SK-N-SH (cell line): ENCODE results near the gene MPST. TPM values are rescaled to one million over a fixed set of nuclear protein-coding genes. Genes with fewer than 3 reads are reported as not detected.

Experiments used
- CTCF ChIA-PET: fragments of 300-600, 350-600 bp; formaldehyde crosslinking; extraction: SDS; loops from one replicate; lab custom pipeline; 2021; lab: Yijun Ruan, JAX
- POLR2A ChIA-PET: fragments of 350-600 bp; sonication (Branson Sonifier 250); formaldehyde crosslinking; extraction: SDS; loops from one replicate; lab custom pipeline; 2020; ENCODE audit warnings: antibody characterized with exemption, inconsistent platforms; lab: Yijun Ruan, JAX
- DNase-seq: peaks from one replicate; pipeline ENCODE4 v3.0.0; 2012
- H2AFZ ChIP-seq: fragments of 200-600 bp; sonication (generic); 2 replicates; pipeline ENCODE4 v1.8.1; 2016; ENCODE audit warnings: antibody characterized with exemption, mild to moderate bottlenecking, low read depth
- H3F3A ChIP-seq: fragments of 200-600 bp; sonication (generic); replicated peaks from 2 replicates; pipeline ENCODE3; 2016; ENCODE audit warnings: antibody characterized with exemption, mild to moderate bottlenecking; ENCODE audit not compliant: insufficient read depth
- H3K27ac ChIP-seq, 2 experiments: fragments of 200-500 bp in 1 of 2; fragments of 200-600 bp in 1 of 2; sonication (Bioruptor generic) in 1 of 2; sonication (generic), shearing (Covaris generic) in 1 of 2; 2 replicates each; pipeline versions ENCODE4 v1.5.1 to v1.6.1; 2014 to 2016; ENCODE audit warnings: low read depth in 2 of 2, inconsistent platforms in 1 of 2, low read length in 1 of 2, mild to moderate bottlenecking in 1 of 2, mixed read lengths in 1 of 2
- H3K27me3 ChIP-seq: fragments of 200-600 bp; sonication (generic), shearing (Covaris generic); 2 replicates; pipeline ENCODE4 v1.6.1; 2016; ENCODE audit warnings: mixed run types; ENCODE audit not compliant: insufficient read depth
- H3K36me3 ChIP-seq, 2 experiments: fragments of 200-500 bp in 1 of 2; fragments of 200-600 bp in 1 of 2; sonication (Bioruptor generic) in 1 of 2; sonication (generic) in 1 of 2; replicated peaks in 1 of 2; 2 replicates each; pipeline versions ENCODE3 to v1.5.1; 2014 to 2016; ENCODE audit warnings: low read length in 1 of 2, mild to moderate bottlenecking in 1 of 2; ENCODE audit not compliant: insufficient read depth in 2 of 2, control insufficient read depth in 1 of 2
- H3K4me1 ChIP-seq, 2 experiments: fragments of 200-500 bp in 1 of 2; fragments of 200-600 bp in 1 of 2; sonication (Bioruptor generic) in 1 of 2; sonication (generic), shearing (Covaris generic) in 1 of 2; 2 replicates each; pipeline versions ENCODE4 v1.5.1 to v1.6.1; 2014 to 2016; ENCODE audit warnings: low read depth in 1 of 2, low read length in 1 of 2, mixed run types in 1 of 2; ENCODE audit not compliant: insufficient read depth in 2 of 2, control insufficient read depth in 1 of 2
- H3K4me2 ChIP-seq: fragments of 200-600 bp; sonication (generic), shearing (Covaris generic); 2 replicates; pipeline ENCODE4 v1.6.1; 2017; ENCODE audit warnings: mixed run types
- H3K4me3 ChIP-seq, 2 experiments: fragments of 200-500 bp in 1 of 2; fragments of 200-600 bp in 1 of 2; sonication (Bioruptor generic) in 1 of 2; sonication (generic), shearing (Covaris generic) in 1 of 2; 2 replicates each; pipeline versions ENCODE4 v1.5.1 to v1.8.1; 2014 to 2016; ENCODE audit warnings: low read depth in 2 of 2, inconsistent platforms in 1 of 2, low read length in 1 of 2, mild to moderate bottlenecking in 1 of 2, mixed read lengths in 1 of 2, moderate library complexity in 1 of 2
- H3K79me2 ChIP-seq: fragments of 200-600 bp; sonication (generic); 2 replicates; pipeline ENCODE4 v1.8.1; 2017; ENCODE audit warnings: mild to moderate bottlenecking; ENCODE audit not compliant: insufficient read depth
- H3K9ac ChIP-seq: fragments of 200-600 bp; sonication (generic); 2 replicates; pipeline ENCODE4 v1.6.1; 2017; ENCODE audit warnings: mixed run types
- H3K9me2 ChIP-seq: fragments of 200-600 bp; sonication (generic); 2 replicates; pipeline ENCODE4 v1.6.1; 2017; ENCODE audit warnings: mixed run types
- H3K9me3 ChIP-seq: fragments of 200-600 bp; sonication (generic); 2 replicates; pipeline ENCODE4 v1.6.1; 2017; ENCODE audit warnings: mixed run types, mild to moderate bottlenecking, moderate library complexity
- H4K20me1 ChIP-seq: fragments of 200-600 bp; sonication (generic); 2 replicates; pipeline ENCODE4 v1.6.1; 2017; ENCODE audit warnings: mild to moderate bottlenecking, mixed run types; ENCODE audit not compliant: insufficient read depth
- CHD2 ChIP-seq: fragments of 150-350 bp; IDR thresholded peaks from 2 replicates; pipeline ENCODE4 v1.6.1; 2018; ENCODE audit warnings: low read length; ENCODE audit not compliant: partially characterized antibody
- ELF1 ChIP-seq: IDR thresholded peaks from 2 replicates; pipeline ENCODE4 v1.4.0; 2012
- EP300 ChIP-seq, 2 experiments: IDR thresholded peaks; 2 replicates each; pipeline versions ENCODE4 v1.4.0 to v1.6.1; 2012; ENCODE audit warnings: borderline replicate concordance in 1 of 2, low read depth in 1 of 2, low read length in 1 of 2
- EZH2phosphoT487 ChIP-seq: fragments of 200-600 bp; sonication (generic); IDR thresholded peaks from 2 replicates; pipeline ENCODE4 v1.6.1; 2017; ENCODE audit warnings: low read depth, mixed run types, mild to moderate bottlenecking, antibody characterized with exemption, moderate library complexity, borderline replicate concordance
- FOXJ3 ChIP-seq: sonication (generic); formaldehyde crosslinking; IDR thresholded peaks from 2 replicates; pipeline ENCODE4 v1.5.1; 2020; ENCODE audit warnings: mild to moderate bottlenecking, missing genetic modification reagents
- GATA2 ChIP-seq: sonication (generic); formaldehyde crosslinking; IDR thresholded peaks from 2 replicates; pipeline ENCODE4 v1.5.0; 2020; ENCODE audit warnings: mild to moderate bottlenecking, missing genetic modification reagents
- JUND ChIP-seq: IDR thresholded peaks from 2 replicates; pipeline ENCODE4 v1.4.0; 2012
- MEF2A ChIP-seq: IDR thresholded peaks from 2 replicates; pipeline ENCODE4 v1.4.0; 2012; ENCODE audit warnings: low read depth, borderline replicate concordance
- MXI1 ChIP-seq: IDR thresholded peaks from 2 replicates; pipeline ENCODE4 v1.6.1; 2012; ENCODE audit warnings: mild to moderate bottlenecking, low read depth, low read length, improper control_type of control experiment
- NFIC ChIP-seq: IDR thresholded peaks from 2 replicates; pipeline ENCODE4 v1.4.0; 2012; ENCODE audit warnings: borderline replicate concordance
- NRF1 ChIP-seq: IDR thresholded peaks from 2 replicates; pipeline ENCODE4 v1.6.1; 2012; ENCODE audit warnings: low read depth, mild to moderate bottlenecking, low read length
- POLR2AphosphoS5 ChIP-seq: IDR thresholded peaks from 2 replicates; pipeline ENCODE4 v1.6.1; 2012; ENCODE audit warnings: low read depth, low read length
- RAD21 ChIP-seq: IDR thresholded peaks from 2 replicates; pipeline ENCODE4 v1.6.1; 2012; ENCODE audit warnings: mild to moderate bottlenecking, low read length
- RCOR1 ChIP-seq: fragments of 150-350 bp; IDR thresholded peaks from 2 replicates; pipeline ENCODE4 v1.6.1; 2017; ENCODE audit warnings: antibody characterized with exemption, low read length
- RFX5 ChIP-seq: IDR thresholded peaks from 2 replicates; pipeline ENCODE4 v1.6.1; 2012; ENCODE audit warnings: mild to moderate bottlenecking, improper control_type of control experiment, low read length
- RXRA ChIP-seq: IDR thresholded peaks from 2 replicates; pipeline ENCODE4 v1.4.0; 2012; ENCODE audit warnings: low read depth, mild to moderate bottlenecking, borderline replicate concordance
- TAF1 ChIP-seq: IDR thresholded peaks from 2 replicates; pipeline ENCODE4 v1.6.1; 2012; ENCODE audit warnings: low read depth, mild to moderate bottlenecking, low read length, moderate library complexity, borderline replicate concordance
- TEAD4 ChIP-seq: IDR thresholded peaks from 2 replicates; pipeline ENCODE4 v1.4.0; 2012; ENCODE audit warnings: mild to moderate bottlenecking, borderline replicate concordance; ENCODE audit not compliant: insufficient read depth
- YY1 ChIP-seq: IDR thresholded peaks from 2 replicates; pipeline ENCODE4 v1.4.0; 2012; ENCODE audit warnings: low read depth, mild to moderate bottlenecking
- WGBS: methylation state at CpG from one replicate; pipeline ENCODE4 v1.1.6; 2017; ENCODE audit warnings: low lambda C conversion rate; 5-methylcytosine and 5-hydroxymethylcytosine counted together
- polyA plus RNA-seq, 3 experiments: library from polyadenylated mRNA; depleted of rRNA; stranded (reverse); fragments of >200 nt; gene quantifications; 2 replicates each; pipeline ENCODE4 v1.2.3, GENCODE V29; 2012
- TF ChIP-seq, protein P1 (sequence below): fragments of 150-350 bp; IDR thresholded peaks from 2 replicates; pipeline ENCODE4 v1.6.1; 2016; ENCODE audit warnings: mild to moderate bottlenecking, low read depth, low read length
- TF ChIP-seq, protein P2 (sequence below): fragments of 150-350 bp; IDR thresholded peaks from 2 replicates; pipeline ENCODE4 v1.6.1; 2017; ENCODE audit warnings: antibody characterized with exemption, low read length, low read depth, borderline replicate concordance
- TF ChIP-seq, protein P3 (sequence below): IDR thresholded peaks from 2 replicates; pipeline ENCODE4 v1.4.0; 2012; ENCODE audit warnings: low read depth, borderline replicate concordance

MPST gene
- polyA plus RNA-seq, 1 of the 3 experiments (the other 2 are of a cell fraction): 60.4 TPM

DNA sequence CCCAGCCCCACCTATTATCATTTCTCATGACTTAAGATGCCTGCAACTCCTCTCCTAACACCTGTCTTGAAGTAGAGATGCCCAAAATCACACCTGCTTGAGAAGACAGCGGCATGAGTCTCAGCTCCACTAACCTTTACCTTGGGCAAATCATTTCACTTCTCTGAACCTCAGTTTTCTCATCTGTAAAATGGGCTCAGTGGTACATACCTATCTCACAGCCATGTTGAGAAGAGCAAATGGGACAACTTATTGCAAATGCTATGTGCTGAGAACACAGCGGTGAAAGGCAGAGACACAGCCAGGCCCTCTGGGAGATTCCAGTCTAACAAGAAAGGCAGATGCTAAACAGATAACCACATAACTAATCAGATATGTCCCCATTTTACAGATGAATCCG lies 8.1 kb upstream of the MPST start (continued):
- TF ChIP-seq NRF1: no peak
- TF ChIP-seq, protein P1, sequence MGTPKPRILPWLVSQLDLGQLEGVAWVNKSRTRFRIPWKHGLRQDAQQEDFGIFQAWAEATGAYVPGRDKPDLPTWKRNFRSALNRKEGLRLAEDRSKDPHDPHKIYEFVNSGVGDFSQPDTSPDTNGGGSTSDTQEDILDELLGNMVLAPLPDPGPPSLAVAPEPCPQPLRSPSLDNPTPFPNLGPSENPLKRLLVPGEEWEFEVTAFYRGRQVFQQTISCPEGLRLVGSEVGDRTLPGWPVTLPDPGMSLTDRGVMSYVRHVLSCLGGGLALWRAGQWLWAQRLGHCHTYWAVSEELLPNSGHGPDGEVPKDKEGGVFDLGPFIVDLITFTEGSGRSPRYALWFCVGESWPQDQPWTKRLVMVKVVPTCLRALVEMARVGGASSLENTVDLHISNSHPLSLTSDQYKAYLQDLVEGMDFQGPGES: no peak
- TF ChIP-seq RAD21: no peak
- TF ChIP-seq JUND: no peak
- no peak for TF ChIP-seq RFX5
- TF ChIP-seq TAF1: no peak

DNA sequence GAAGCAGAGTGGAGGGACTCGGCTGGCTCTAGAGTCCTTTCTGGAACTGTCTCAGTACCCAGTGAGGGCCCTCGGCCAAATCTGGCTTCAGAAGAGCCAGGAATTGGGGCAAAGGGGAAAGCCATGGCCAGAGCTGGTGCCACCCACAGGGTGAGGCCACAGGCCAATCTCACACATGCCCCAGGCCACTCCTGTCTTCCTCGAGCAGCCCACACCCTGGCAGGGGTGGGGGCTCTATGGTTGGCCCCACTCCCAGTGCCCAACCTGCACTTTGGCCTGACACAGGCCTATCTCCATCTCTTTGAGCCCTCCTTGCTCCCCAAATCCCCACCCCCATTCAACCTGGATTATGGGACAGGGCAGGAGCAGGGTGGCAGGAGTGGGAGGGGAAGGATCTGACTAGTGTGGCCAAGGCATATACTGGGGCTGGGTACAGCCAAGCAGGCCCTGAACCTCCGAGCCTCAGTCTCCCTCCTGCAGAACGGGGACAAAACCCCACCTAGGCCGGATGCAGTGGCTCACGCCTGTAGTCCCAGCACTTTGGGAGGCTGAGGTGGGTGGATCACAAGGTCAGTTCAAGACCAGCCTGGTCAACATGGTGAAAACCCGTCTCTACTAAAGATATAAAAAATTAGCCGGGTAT lies 7.2 kb upstream of the MPST start:
- peaks cover 3 to 7% of the 10 kb centered on the region in 2 experiments for H3K36me3 ChIP-seq
- H3K9me2 ChIP-seq: no peaks in the 10 kb centered on the region
- peaks cover 0 to 5% of the 10 kb centered on the region in 2 experiments; a peak in 1 of 4 replicates for H3K4me1 ChIP-seq
- no peak overlapping the region for H3K27ac ChIP-seq
- no peaks in the 10 kb centered on the region for H3F3A ChIP-seq
- TF ChIP-seq EP300 (IDR thresholded peaks at IDR 0.05; ENCODE audit: borderline replicate concordance in 1 of 2, low read depth in 1 of 2, low read length in 1 of 2): no peak
- no peak for TF ChIP-seq TAF1
- TF ChIP-seq, protein P2, sequence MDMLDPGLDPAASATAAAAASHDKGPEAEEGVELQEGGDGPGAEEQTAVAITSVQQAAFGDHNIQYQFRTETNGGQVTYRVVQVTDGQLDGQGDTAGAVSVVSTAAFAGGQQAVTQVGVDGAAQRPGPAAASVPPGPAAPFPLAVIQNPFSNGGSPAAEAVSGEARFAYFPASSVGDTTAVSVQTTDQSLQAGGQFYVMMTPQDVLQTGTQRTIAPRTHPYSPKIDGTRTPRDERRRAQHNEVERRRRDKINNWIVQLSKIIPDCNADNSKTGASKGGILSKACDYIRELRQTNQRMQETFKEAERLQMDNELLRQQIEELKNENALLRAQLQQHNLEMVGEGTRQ: no peak
- no peak for TF ChIP-seq MXI1
- no peak for TF ChIP-seq POLR2AphosphoS5
- TF ChIP-seq MEF2A: no peak
- no peak for TF ChIP-seq CHD2
- no peak for TF ChIP-seq NRF1
- no peak for TF ChIP-seq TEAD4
- TF ChIP-seq RFX5: no peak
- TF ChIP-seq RCOR1: no peak
- TF ChIP-seq RAD21: no peak
- TF ChIP-seq GATA2: no peak
- TF ChIP-seq, protein P3, sequence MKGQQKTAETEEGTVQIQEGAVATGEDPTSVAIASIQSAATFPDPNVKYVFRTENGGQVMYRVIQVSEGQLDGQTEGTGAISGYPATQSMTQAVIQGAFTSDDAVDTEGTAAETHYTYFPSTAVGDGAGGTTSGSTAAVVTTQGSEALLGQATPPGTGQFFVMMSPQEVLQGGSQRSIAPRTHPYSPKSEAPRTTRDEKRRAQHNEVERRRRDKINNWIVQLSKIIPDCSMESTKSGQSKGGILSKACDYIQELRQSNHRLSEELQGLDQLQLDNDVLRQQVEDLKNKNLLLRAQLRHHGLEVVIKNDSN: no peak
- no peak for TF ChIP-seq RXRA
- TF ChIP-seq EZH2phosphoT487: no peak
- TF ChIP-seq FOXJ3 (CRISPR knock-in tag): no peak
- no peak for TF ChIP-seq YY1
- no peak for TF ChIP-seq NFIC
- TF ChIP-seq ELF1: no peak
- H3K9me3 ChIP-seq: no peaks in the 10 kb centered on the region
- H3K9ac ChIP-seq: no peak overlapping the region
- CTCF ChIA-PET: interaction anchor here (1.4 to 1.5 kb wide), 2 partner anchors 10 to 35 kb away, joined by 4 to 7 read pairs; no protein-coding TSS in a partner anchor
- H2AFZ ChIP-seq: no peak overlapping the region
- H3K4me2 ChIP-seq: no peak overlapping the region
- no peaks in the 10 kb centered on the region for H3K27me3 ChIP-seq
- POLR2A ChIA-PET: no interaction called here
- H4K20me1 ChIP-seq: no peaks in the 10 kb centered on the region
- H3K4me3 ChIP-seq: no peak overlapping the region
- no peak for DNase-seq
- no peaks in the 10 kb centered on the region for H3K79me2 ChIP-seq
- 100% methylated on average over 5 of the region's 9 CpGs for WGBS
